ENCODE measurements around the gene EFNA5.

- TF ChIP-seq CTCF (IDR thresholded peaks at IDR 0.05): no peak
- no peak for TF ChIP-seq POLR2AphosphoS5 (IDR thresholded peaks at IDR 0.05)
- no peak for TF ChIP-seq POLR2A (IDR thresholded peaks at IDR 0.05)
Measured at GRCh38 chr5:107395632-107396350, 274.9 kb downstream of the EFNA5 start.

All from prostate gland (tissue), 2 donors.